Adrenal gland (tissue), 5 donors: ENCODE data around the gene P4HTM.

Experiments used
- CTCF ChIP-seq, 6 experiments: fragments of 450-650 bp in 4 of 6; fragments of 200-600 bp in 2 of 6; sonication (generic) in 1 of 6; IDR thresholded peaks; 1 replicate in 5 of 6; 2 replicates in 1 of 6; pipeline versions ENCODE4 v1.5.1 to v1.8.0; 2016 to 2021; ENCODE audit warnings: antibody characterized with exemption in 6 of 6, mild to moderate bottlenecking in 2 of 6, moderate library complexity in 1 of 6
- POLR2A ChIP-seq, 2 donors: fragments of 450-650 bp; IDR thresholded peaks; one replicate each; pipeline ENCODE4 v1.6.1; 2017; ENCODE audit warnings: antibody characterized with exemption in 2 of 2, mild to moderate bottlenecking in 2 of 2, moderate library complexity in 1 of 2
- donor health status: DM: no; HTN: no; CAD: no.

DNA sequence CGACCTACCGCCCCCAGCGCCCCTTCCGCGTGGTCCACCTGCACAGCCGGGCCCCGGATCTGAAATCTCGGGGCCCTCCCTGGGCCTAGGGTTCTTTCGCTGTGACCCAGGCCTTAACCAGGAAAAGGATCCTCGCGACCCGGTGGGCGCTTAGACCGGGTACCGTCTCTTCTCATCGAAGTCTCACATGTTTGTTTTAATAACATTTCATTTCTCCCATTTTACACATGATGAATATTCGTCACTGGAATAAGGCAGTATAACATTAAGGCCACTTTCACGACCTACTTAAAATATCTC is 28.6 kb downstream of the P4HTM start:
- no peak for TF ChIP-seq CTCF (IDR thresholded peaks at IDR 0.05)
- TF ChIP-seq POLR2A (IDR thresholded peaks at IDR 0.05), result no peak
